Body of pancreas (tissue), 4 donors: ENCODE data around the gene SP110.

Experiments used
- CTCF ChIP-seq, 7 experiments: fragments of 450-650 bp in 4 of 7; fragments of 200-600 bp in 3 of 7; sonication (generic) in 3 of 7; IDR thresholded peaks; one replicate each; pipeline ENCODE4 v1.5.1; 2016 to 2019; ENCODE audit warnings: antibody characterized with exemption in 7 of 7
- POLR2A ChIP-seq, 3 donors: fragments of 450-650 bp; IDR thresholded peaks; one replicate each; pipeline ENCODE4 v1.6.1; 2016; ENCODE audit warnings: antibody characterized with exemption in 3 of 3, mild to moderate bottlenecking in 2 of 3

GRCh38 chr2:230266638-230267037 lies 46.9 kb upstream of the SP110 start:
- TF ChIP-seq CTCF (IDR thresholded peaks at IDR 0.05), result no peak
- TF ChIP-seq POLR2A (IDR thresholded peaks at IDR 0.05), result no peak
